H1 (cell line): Measurements from ENCODE around the gene RAD51D.

ENCODE experiments used
- CREB1 ChIP-seq: IDR thresholded peaks from 2 replicates; pipeline ENCODE4 v1.6.1; 2012; ENCODE audit warnings: inconsistent platforms
- EZH2 ChIP-seq: fragments of 200-600 bp; sonication (generic); IDR thresholded peaks from 2 replicates; pipeline ENCODE4 v1.7.1; 2012; ENCODE audit warnings: low read depth, mild to moderate bottlenecking, moderate library complexity, low read length, inconsistent platforms; ENCODE audit not compliant: severe bottlenecking
- KDM4A ChIP-seq: IDR thresholded peaks from one replicate; pipeline ENCODE4 v1.7.1; 2012; ENCODE audit warnings: low read depth, mild to moderate bottlenecking, moderate library complexity, low read length, inconsistent platforms; ENCODE audit not compliant: severe bottlenecking
- MAX ChIP-seq: IDR thresholded peaks from 2 replicates; pipeline ENCODE4 v1.6.1; 2012; ENCODE audit warnings: inconsistent platforms
- POLR2AphosphoS5 ChIP-seq: IDR thresholded peaks from 2 replicates; pipeline ENCODE4 v1.6.1; 2011; ENCODE audit warnings: low read depth, low read length
- RBBP5 ChIP-seq: IDR thresholded peaks from 2 replicates; pipeline ENCODE4 v1.7.1; 2012; ENCODE audit warnings: low read depth, mild to moderate bottlenecking, inconsistent platforms, low read length, moderate library complexity, borderline replicate concordance

GRCh38 chr17:35132816-35133550, 13.3 kb upstream of the RAD51D start:
- TF ChIP-seq EZH2 (no peak), POLR2AphosphoS5 (no peak), RBBP5 (no peak), CREB1 (no peak), MAX (no peak), KDM4A (no peak)
